ENCODE data around the gene MGAT5.

The MGAT5 gene

DNA sequence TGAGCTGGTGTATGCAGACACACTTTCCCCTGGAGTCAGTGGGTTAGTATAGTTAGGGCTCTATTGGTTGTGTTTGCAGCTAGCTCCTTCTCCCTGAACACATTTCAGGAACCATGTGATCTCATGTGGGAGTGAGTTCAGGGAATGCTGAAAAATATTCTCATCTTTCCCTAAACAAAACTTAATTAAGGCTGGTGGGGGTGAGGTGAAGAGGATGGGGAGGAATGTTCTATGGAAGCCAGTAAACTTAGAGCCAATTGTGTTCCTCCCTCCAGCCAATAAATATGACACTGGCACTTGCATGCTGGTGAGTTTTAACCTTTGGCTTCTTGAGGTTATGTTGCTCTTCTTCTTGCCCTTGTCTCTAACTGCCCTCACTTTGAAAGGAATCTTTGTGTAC, 952 bp downstream of the MGAT5 start:
- DNase-seq: no peak

- no peak for DNase-seq
Measured at GRCh38 chr2:134256956-134257355, 3.1 kb downstream of the MGAT5 start.

DNA sequence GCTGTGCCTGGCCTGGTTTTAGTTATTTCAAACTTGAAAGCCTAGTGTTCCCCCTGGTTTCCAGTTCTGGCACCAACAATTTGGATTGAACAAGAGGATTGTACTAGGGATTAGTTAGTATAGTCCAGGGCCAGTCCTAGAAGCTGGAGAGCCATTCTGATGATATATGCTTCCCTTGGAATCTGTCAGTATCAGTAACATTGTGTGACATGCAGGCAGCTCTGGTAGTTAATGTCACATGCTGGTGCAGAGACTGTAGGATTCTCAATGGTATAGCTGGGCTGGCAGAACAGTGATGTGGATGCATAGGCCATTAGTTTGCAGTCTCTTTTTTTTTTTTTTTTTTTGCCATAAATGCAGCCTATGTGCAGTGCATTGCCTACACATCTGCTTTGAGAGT, 3.6 kb downstream of the MGAT5 start:
- DNase-seq: no peak

GRCh38 chr2:134257965-134258683, 4.3 kb downstream of the MGAT5 start:
- no peak for DNase-seq

- DNase-seq: no peak
Measured at GRCh38 chr2:134258684-134259388, 5.0 kb downstream of the MGAT5 start.

GRCh38 chr2:134259571-134259970, 5.7 kb downstream of the MGAT5 start:
- DNase-seq: no peak

DNA sequence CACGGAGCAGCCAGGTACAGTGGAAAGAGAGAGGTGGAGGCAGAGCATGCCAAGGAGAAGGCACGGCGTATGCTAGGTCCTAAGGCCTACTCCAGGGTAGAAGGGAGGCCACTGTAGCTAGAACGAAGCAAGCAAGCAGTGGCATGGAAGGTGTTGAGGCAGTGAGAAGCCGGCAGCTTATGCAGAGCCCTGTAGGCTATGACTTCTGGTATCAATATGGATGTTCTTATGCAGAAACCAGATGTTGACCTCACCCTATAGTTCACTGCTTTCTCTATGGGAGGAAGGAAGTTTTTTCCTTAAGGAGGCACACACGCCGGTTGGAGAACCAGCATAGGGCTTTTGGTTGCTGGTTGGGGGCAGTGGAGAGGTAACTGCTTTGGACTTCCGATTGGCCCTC, 6.1 kb downstream of the MGAT5 start:
- DNase-seq: no peak

DNA sequence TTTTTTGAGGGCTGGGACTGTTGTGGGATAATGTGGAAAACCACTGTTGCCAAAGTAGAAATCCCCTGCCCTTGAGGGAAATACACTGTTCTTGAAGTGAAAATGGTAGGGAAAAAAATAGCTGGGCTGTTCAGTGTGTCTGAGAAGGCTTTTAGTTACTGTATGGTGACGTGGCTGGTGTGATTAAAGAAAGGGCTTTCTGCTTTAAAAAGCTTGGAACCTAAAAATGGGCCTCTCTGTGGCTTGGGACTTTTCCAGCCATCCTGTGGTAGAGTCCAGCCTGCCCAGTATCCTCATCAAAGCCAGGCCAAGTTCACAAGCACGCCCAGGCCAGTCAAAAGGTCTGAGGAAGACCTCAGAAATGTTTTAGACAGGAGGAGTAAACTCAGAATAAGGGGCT, 6.8 kb downstream of the MGAT5 start:
- no peak for DNase-seq

GRCh38 chr2:134261398-134262131, 7.7 kb downstream of the MGAT5 start:
- DNase-seq: no peak

GRCh38 chr2:134262684-134263083, 8.8 kb downstream of the MGAT5 start:
- DNase-seq: no peak

DNA sequence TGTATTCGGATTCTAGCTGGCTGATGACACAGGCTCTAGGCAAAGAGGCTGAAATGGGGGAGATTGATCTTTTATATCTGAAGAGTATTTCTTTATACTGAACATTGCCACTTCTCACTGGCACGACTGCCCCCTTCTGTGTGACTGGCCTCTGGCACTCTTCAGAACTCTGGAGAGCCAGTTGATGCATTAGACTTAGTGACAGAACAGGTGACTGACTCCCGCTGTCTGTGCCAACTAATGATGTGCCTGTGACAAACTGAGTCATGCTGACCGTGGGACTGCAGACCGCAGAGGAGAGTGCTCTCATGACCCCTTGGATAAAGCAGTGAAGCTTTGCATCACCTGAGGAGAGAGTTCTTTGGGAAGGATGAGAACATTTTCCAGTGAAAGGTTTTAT, 14.4 kb downstream of the MGAT5 start:
- DNase-seq: no peak

GRCh38 chr2:134269230-134269629, 15.4 kb downstream of the MGAT5 start:
- no peak for DNase-seq

- no peak for DNase-seq
Measured at GRCh38 chr2:134269972-134270735, 16.3 kb downstream of the MGAT5 start.

DNA sequence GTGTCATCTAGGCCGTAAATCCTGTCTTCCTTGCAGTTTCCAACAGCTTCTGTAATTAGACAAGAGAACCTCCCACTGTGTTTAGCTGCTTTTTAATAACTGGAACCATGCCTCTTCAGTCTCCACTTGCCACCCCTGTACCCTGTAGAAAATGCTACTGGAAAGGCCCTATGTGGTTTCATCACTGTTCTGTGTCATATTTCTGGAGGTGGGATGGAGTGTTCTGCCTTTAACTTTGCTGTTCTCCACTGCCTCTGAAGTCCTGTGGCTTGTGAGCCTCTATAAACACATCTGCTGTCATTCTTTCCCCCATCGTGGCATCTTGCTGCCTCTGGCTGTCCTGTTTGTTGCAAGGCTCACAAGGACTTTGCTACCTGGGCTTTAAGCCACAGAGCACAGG, 17.9 kb downstream of the MGAT5 start:
- no peak for DNase-seq

DNA sequence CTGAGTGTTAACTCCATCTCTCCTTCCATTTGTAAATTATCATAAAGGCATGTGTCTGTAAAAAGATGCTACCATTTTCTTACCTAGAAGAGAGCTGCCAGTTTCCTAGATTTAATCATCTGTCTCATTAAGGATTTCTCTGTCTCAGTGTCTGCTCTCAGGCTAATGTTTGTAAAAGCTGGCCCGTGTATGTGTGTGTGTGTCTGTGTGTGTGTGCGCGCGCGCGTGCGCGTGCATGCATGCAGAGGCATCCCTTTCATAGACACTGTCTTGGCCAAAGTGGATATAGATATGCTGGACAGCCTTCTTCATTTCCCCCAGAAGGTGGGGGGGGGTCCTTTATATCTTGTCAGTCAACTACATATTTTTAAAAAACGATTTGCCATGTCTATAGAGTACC, 18.9 kb downstream of the MGAT5 start:
- no peak for DNase-seq

DNA sequence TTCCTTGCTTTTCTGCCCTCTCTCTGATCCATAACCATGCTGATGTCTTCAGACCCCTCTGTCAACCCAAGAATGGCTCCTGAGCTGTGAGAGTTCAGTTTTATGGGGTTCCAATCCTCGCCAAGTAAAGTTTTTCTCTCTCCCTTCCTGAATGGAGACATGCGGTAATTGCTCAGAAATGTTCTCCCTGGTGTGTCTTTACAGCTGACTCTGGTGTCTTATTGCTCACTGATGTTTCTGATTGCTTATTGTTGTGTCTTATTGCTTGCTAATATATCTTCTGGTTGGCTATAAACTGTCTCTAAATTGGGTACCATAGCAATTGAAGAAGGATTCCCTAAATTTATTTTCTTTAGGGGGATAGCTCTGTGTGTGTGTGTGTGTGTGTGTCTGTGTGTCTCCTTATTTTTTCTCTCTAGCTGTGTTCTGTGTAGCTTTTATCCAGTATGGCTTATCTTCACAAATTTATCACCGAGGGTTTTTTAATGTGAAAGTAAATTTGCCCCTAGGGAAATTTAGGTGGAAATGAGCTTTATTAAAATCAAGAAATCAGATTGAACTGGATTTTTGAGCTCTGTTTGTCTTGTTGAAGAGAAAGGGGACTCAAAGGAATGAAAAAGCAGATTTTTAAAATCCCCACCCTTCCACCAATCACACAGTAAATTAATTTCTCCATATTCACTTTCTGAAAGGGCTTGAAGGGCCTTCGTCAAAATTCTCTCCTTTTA, 19.5 kb downstream of the MGAT5 start:
- DNase-seq: no peak

- no peak for DNase-seq
Measured at GRCh38 chr2:134274121-134274520, 20.2 kb downstream of the MGAT5 start.

- DNase-seq: no peak
Measured at GRCh38 chr2:134275058-134275862, 21.4 kb downstream of the MGAT5 start.

DNA sequence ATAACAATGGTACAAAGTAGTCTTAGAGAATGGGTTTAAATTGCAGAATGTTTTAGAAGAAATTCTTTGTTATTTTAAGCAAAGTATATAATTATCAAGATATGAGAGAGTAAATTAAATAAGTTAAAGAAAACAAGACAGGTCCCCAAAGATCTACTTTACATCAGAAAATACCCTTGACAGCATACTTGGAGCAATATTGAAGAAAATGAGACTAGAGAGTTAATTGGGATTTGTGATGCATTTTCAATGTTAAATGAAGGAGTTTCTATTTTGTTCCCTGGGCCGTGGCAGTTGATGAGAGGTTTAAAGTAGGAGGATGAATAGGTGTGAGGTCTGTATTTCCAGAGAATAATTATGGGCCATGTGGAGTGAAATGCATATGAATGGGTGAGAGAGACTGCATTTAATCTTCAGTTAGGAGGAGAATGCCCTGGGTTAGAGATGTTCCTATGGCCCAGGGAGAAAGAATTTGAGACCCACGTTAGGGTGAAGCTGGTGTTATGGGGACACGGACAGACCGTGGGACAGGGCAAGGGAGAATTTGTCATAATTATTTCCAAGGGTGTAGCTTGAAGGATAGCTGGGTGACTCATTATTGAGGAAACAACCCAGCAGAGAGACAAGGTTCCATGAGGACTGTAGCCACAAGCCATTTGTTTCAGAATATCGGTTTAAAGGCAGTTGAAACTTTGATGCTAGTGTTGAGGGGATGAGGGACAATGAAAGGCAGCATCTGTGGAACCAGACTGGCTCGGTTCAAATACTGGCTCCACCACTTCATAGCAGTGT, 22.7 kb downstream of the MGAT5 start:
- DNase-seq: no peak

DNA sequence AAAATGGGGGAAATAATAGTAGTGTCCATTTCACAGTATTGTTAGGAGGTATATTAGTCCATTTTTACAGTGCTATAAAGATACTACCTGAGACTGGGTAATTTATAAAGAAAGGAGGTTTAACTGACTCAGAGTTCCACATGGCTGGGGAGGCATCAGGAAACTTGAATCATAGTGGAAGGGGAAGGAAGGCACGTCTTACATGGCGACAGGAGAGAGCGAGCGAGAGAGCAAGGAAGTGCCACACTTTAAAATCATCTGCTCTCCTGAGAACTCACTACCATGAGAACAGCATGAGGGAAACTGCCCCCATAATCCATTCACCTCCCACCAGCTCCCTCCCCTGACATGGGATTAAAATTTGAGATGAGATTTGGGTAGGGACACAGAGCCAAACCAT, 23.4 kb downstream of the MGAT5 start:
- DNase-seq: no peak

DNA sequence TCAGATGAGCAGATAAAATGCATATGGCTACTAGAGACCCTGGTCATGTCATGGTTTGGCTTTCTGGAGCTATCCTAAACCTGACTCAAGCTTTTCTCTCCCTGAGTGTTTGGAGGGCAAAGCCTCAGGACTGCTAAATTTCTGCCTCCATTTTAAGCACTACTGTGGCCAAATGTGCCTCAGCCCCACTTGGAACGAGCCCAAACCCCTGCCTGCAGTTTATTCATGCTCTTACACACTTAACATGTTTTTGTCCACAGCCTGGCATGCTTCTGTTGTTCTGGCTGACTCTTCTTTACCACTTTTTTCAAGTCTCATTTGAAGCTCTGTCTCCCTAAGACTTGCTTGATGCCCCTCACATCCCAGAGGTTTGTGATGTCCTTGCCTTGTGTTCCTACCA, 24.7 kb downstream of the MGAT5 start:
- no peak for DNase-seq
